ENCODE data around the gene PRKAB1. TPM values are rescaled to one million over a fixed set of nuclear protein-coding genes. Genes with fewer than 3 reads are reported as not detected.
A peak's percentile ranks its signal among the peaks of the same experiment; 100 is the strongest.
"Not testable (repeated sequence)": the region's sequence is repeated elsewhere in the genome, so short reads cannot be mapped to it uniquely, and the experiment has no call there.

The PRKAB1 gene
- total and polyA plus RNA-seq, 2 donors = 15.6 to 27.9 TPM

- no peak overlapping the region for H3K4me3 ChIP-seq (ENCODE audit: low read depth, low read length)
- no peaks in the 10 kb centered on the region for H3K36me3 ChIP-seq (ENCODE audit: insufficient read depth)
- DNase-seq (ENCODE audit: extremely low spot score) = no peak
- H3K4me1 ChIP-seq (ENCODE audit: insufficient read depth) = no peaks in the 10 kb centered on the region
- WGBS = 86% methylated on average over 7 of the region's 7 CpGs
- no peak overlapping the region for H3K27ac ChIP-seq (ENCODE audit: low read depth)
Observed at GRCh38 chr12:119645535-119646059, 22.3 kb upstream of the PRKAB1 start.

GRCh38 chr12:119649202-119649808 lies 18.6 kb upstream of the PRKAB1 start:
- Histone ChIP-seq H3K4me1 (ENCODE audit: insufficient read depth) (no peaks in the 10 kb centered on the region), H3K4me3 (ENCODE audit: low read depth, low read length) (no peak overlapping the region), H3K36me3 (ENCODE audit: insufficient read depth) (no peaks in the 10 kb centered on the region), H3K27ac (ENCODE audit: low read depth) (no peak overlapping the region)
- 68% methylated on average over 4 of the region's 4 CpGs for WGBS
- no peak for DNase-seq (ENCODE audit: extremely low spot score)

DNA sequence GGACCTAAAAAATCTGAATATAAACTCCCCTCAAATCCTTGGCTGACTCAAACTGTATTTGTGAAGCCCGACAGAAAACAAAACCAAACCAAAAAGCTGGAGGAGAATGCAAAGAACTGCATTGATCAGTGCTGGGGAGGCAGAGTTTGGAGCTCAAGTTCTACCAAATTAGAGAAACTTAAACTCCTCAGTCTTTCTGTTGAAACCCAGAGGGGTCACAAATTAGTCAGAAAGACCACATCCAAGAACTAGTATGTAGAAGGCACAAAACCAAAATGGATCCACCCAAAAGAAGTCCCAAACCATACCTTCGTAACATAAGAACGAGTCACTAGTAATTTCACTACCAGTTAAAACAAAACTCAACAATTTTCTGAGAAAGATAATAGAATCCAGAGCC lies 15.3 kb upstream of the PRKAB1 start:
- Histone ChIP-seq H3K4me3 (ENCODE audit: low read depth, low read length) (no peak overlapping the region), H3K4me1 (ENCODE audit: insufficient read depth) (no peaks in the 10 kb centered on the region), H3K36me3 (ENCODE audit: insufficient read depth) (no peaks in the 10 kb centered on the region), H3K27ac (ENCODE audit: low read depth) (no peak overlapping the region)
- DNase-seq (ENCODE audit: extremely low spot score) = no peak
- WGBS = 64% methylated on average over 3 of the region's 3 CpGs

GRCh38 chr12:119657001-119657400 lies 10.9 kb upstream of the PRKAB1 start:
- WGBS = 56% methylated on average over 2 of the region's 2 CpGs
- not testable (repeated sequence) for H3K4me3 ChIP-seq (ENCODE audit: low read depth, low read length); H3K27ac ChIP-seq (ENCODE audit: low read depth); H3K4me1 ChIP-seq (ENCODE audit: insufficient read depth); H3K36me3 ChIP-seq (ENCODE audit: insufficient read depth); DNase-seq (ENCODE audit: extremely low spot score)

DNA sequence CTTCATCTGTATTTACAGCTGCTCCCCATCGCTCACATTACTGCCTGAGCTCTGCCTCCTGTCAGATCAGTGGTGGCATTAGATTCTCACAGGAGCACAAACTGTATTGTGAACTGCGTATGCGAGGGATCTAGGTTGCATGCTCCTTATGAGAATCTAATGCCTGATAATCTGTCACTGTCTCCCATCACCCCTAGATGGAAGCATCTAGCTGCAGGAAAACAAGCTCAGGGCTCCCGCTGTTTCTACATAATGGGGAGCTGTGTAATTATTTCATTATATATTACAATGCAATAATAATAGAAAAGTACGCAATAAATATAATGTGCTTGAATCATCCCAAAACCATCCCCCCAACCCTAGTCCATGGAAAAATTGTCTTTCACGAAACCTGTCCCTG lies 9.8 kb upstream of the PRKAB1 start:
- H3K4me1 ChIP-seq (ENCODE audit: insufficient read depth); H3K4me3 ChIP-seq (ENCODE audit: low read depth, low read length); H3K36me3 ChIP-seq (ENCODE audit: insufficient read depth); H3K27ac ChIP-seq (ENCODE audit: low read depth); DNase-seq (ENCODE audit: extremely low spot score): not testable (repeated sequence)
- WGBS = 91% methylated on average over 6 of the region's 6 CpGs

DNA sequence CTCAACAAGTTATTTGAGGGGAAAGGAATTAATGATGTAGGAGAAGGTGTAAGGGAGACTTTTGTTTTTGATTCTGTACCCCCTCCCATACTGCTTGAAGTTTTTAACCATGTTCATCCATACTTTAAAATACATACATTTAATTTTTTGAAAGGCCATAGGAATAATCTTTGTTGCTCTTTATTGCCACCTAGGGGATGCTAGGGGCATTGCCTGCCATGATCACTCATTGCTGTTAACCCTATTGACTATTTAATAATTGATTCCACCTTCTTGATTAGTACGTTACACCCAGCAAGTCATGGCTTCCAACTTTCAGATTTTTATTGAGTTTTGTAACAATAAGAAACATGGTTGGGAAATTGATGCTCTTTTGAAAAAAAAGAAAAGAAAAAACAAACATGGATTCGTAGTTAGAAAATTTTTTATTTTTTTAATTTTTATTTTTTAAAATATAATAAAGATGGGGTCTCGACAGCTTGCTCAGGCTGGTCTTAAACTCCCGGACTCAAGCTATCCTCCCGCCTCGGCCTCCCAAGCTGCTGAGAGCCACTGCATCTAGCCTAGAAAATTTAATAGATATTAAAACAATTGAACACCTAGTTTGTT lies 8.5 kb upstream of the PRKAB1 start:
- H3K36me3 ChIP-seq (ENCODE audit: insufficient read depth) = no peaks in the 10 kb centered on the region
- no peak for DNase-seq (ENCODE audit: extremely low spot score)
- WGBS = 36% methylated on average over 6 of the region's 6 CpGs
- no peak overlapping the region for H3K4me3 ChIP-seq (ENCODE audit: low read depth, low read length)
- no peak overlapping the region for H3K27ac ChIP-seq (ENCODE audit: low read depth)
- no peaks in the 10 kb centered on the region for H3K4me1 ChIP-seq (ENCODE audit: insufficient read depth)

- WGBS = 75% methylated on average over 5 of the region's 5 CpGs
- Histone ChIP-seq H3K27ac (ENCODE audit: low read depth) (no peak overlapping the region), H3K4me3 (ENCODE audit: low read depth, low read length) (no peak overlapping the region), H3K4me1 (ENCODE audit: insufficient read depth) (no peaks in the 10 kb centered on the region), H3K36me3 (ENCODE audit: insufficient read depth) (no peaks in the 10 kb centered on the region)
- no peak for DNase-seq (ENCODE audit: extremely low spot score)
Observed at GRCh38 chr12:119660076-119660475, 7.9 kb upstream of the PRKAB1 start.

DNA sequence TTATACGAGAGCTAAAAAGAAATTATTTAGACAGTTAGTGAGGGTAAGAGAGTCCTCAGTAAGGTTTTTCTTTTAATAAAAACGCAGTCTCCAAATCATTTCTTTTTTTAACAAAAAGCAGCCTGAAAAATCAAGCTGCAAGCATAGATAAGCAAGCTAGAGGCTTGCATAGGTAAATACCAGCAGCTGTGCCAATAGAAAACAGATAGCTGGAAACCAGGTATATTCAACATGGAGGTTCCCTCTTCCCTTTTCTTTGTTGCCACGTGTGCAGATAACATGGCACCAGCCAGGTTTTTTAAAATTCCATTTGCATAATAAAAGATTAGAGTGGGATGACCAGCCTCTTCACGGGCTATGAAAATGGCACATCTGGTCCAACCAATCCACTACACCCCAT lies 6.1 kb upstream of the PRKAB1 start:
- Histone ChIP-seq H3K27ac (ENCODE audit: low read depth) (no peak overlapping the region), H3K4me3 (ENCODE audit: low read depth, low read length) (no peak overlapping the region), H3K36me3 (ENCODE audit: insufficient read depth) (no peaks in the 10 kb centered on the region), H3K4me1 (ENCODE audit: insufficient read depth) (no peaks in the 10 kb centered on the region)
- 65% methylated on average over 4 of the region's 4 CpGs for WGBS
- DNase-seq (ENCODE audit: extremely low spot score) = no peak

DNA sequence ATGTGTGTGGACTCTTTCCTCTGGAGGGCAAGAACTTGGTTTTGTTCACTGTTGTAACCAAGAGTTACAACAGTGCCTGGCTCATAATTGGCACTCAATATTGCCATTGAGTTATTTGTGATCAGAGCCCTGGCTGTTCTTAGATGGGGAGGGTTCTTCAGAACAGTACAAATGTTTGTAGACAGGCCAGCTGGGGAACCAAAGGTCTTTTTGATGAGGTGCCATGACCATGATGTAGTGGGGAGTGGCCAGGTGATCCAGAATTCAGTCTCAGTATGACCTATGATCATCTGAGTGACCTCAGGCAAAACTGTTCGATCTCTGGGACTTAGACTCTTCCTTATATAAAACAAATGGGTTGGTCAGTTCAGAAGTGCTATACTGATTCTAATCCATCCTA lies 3.3 kb upstream of the PRKAB1 start:
- Histone ChIP-seq H3K4me3 (ENCODE audit: low read depth, low read length) (no peak overlapping the region), H3K36me3 (ENCODE audit: insufficient read depth) (no peaks in the 10 kb centered on the region), H3K27ac (ENCODE audit: low read depth) (no peak overlapping the region), H3K4me1 (ENCODE audit: insufficient read depth) (no peaks in the 10 kb centered on the region)
- DNase-seq (ENCODE audit: extremely low spot score) = no peak
- WGBS = 77% methylated on average over 1 of the region's 1 CpG

DNA sequence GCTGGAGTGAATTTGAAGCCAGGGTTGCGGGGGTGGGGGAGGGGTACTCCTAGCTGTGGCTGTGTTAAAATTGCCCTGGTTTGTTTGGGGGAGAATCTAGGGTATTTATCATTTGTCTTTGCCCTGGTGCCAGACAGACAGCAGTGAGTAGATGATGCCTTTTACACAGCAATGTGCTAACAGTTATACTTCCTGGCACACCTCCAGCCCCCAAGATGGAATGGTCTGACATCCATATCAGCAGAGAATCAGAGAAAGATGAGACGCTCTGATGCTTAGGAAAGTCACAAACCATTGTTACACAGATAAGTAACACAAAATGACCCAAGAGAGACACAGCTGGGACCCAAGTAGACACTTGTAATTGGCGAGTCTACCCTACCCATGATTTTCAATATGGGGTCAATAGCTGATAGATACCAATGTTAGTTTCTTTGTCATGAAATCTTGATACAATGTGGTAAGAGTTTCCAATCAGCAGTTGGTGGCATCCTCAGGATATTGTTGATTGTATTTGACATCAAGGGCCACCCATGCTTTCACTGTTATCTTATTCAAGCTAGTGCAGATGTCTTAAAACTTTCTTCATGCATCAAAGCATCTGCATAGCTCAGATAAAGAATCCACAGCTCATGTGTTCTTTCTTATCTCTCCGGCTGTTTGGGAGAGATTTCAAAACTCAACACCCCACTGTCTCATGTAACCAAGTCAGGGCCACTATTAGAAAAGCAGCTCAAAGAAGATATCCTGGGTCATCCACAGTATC lies 2.6 kb upstream of the PRKAB1 start:
- H3K4me3 ChIP-seq (ENCODE audit: low read depth, low read length) = no peak overlapping the region

GRCh38 chr12:119666226-119666795 lies 1.6 kb upstream of the PRKAB1 start:
- Histone ChIP-seq H3K4me1 (ENCODE audit: insufficient read depth) (no peaks in the 10 kb centered on the region), H3K36me3 (ENCODE audit: insufficient read depth) (no peaks in the 10 kb centered on the region), H3K4me3 (ENCODE audit: low read depth, low read length) (no peak overlapping the region), H3K27ac (ENCODE audit: low read depth) (no peak overlapping the region)
- no peak for DNase-seq (ENCODE audit: extremely low spot score)
- WGBS = 73% methylated on average over 2 of the region's 2 CpGs

More for the DNA sequence above, 2.6 kb upstream of the PRKAB1 start:
- no peaks in the 10 kb centered on the region for H3K4me1 ChIP-seq (ENCODE audit: insufficient read depth)
- H3K27ac ChIP-seq (ENCODE audit: low read depth) = no peak overlapping the region
- DNase-seq (ENCODE audit: extremely low spot score) = no peak
- 66% methylated on average over 4 of the region's 4 CpGs for WGBS
- no peaks in the 10 kb centered on the region for H3K36me3 ChIP-seq (ENCODE audit: insufficient read depth)

DNA sequence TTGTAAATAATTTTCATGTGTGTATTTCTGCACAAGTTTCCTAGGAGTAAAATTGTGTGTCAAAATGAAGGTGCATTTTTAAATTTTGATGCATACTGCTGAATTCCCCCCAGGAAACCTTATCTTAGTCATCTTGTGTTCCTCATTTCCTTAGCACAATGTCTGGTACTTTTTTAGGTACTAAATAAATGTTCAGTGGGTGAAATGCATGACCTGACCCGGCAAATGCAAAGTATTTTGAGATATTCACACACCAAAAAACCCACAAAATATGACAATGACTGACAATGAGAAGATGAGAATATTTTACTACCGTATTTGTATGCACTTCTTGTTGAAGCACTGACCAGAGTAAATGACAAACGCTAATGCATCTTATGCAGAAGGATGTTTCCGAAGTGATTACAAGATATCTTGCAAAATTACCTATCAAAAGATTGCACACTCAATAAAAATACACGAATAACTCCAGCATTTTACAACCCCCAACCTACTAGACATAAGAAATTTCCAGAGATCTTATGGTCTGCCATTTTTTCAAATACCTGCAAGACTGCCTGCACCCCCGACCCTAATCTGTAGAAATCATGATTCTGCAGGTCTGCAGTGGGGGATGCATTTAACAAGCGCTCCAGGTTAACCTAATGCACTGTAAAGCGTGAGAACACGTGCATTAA lies 895 bp upstream of the PRKAB1 start:
- Histone ChIP-seq H3K27ac (ENCODE audit: low read depth) (no peak overlapping the region), H3K4me3 (ENCODE audit: low read depth, low read length) (peak overlapping the region; percentile 68), H3K4me1 (ENCODE audit: insufficient read depth) (no peaks in the 10 kb centered on the region), H3K36me3 (ENCODE audit: insufficient read depth) (no peaks in the 10 kb centered on the region)
- no peak for DNase-seq (ENCODE audit: extremely low spot score)
- 17% methylated on average over 9 of the region's 9 CpGs for WGBS

DNA sequence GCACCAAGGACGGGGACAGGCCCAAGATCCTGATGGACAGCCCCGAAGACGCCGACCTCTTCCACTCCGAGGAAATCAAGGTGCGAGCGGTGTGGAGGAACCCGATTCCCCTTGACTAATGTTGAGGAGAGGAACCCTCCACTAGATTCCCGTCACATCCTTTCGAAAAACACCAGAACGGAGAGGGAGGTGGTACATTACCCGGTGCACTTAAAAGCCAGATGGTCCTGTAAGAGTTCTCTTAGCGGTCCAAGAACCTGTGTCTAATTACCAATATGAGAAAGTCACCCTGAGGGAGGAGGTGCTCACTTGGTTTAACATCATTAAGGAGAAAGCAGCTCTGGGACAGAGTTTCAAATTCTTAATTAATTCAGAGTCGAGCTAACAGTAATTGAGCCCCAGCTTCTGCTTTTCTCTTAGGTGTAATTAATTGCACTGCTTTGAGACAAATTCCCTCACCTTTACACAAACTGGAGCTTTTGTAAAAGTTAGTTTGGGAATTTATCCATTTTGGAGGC lies 450 bp downstream of the PRKAB1 start:
- Histone ChIP-seq H3K36me3 (ENCODE audit: insufficient read depth) (no peaks in the 10 kb centered on the region), H3K4me1 (ENCODE audit: insufficient read depth) (no peaks in the 10 kb centered on the region), H3K4me3 (ENCODE audit: low read depth, low read length) (peak overlapping the region; percentile 68), H3K27ac (ENCODE audit: low read depth) (peak overlapping the region; percentile 90)
- 5% methylated on average over 14 of the region's 14 CpGs for WGBS
- DNase-seq (ENCODE audit: extremely low spot score) = no peak

Data from urinary bladder (tissue), 4 donors.